Panc1 (cell line): ENCODE results near the gene CFAP45. TPM values are rescaled to one million over a fixed set of nuclear protein-coding genes. Genes with fewer than 3 reads are reported as not detected.

Source experiments
- ATAC-seq: fragments of 200-7000 bp; cut with Tn5 transposase; 2 replicates; pipeline ENCODE4 v1.9.1; 2020; ENCODE audit warnings: mild to moderate bottlenecking, moderate library complexity
- BruUV-seq: library from RNA; stranded (reverse); fragments of 400-500 nt; replicated peaks from 2 replicates; lab custom pipeline; 2021; lab: Mats Ljungman, UMichigan
- CTCF ChIA-PET: fragments of 300-600 bp; sonication (Branson Sonifier 250); formaldehyde crosslinking; loops from one replicate; lab custom pipeline; 2022; ENCODE audit warnings: antibody characterized with exemption; lab: Charles Lee
- POLR2A ChIA-PET: fragments of 300-600 bp; sonication (Branson Sonifier 250); formaldehyde crosslinking; loops from one replicate; lab custom pipeline; 2022; ENCODE audit warnings: antibody characterized with exemption; lab: Charles Lee
- DNase-seq: peaks from one replicate; pipeline ENCODE4 v3.0.0-alpha.2; 2010; ENCODE audit warnings: low read depth, low spot score
- H3K27ac ChIP-seq: 2 replicates; pipeline ENCODE4 v1.5.1; 2011; ENCODE audit warnings: mild to moderate bottlenecking, low read length, inconsistent platforms
- H3K27me3 ChIP-seq: fragments of 200-500 bp; sonication (Bioruptor generic); 2 replicates; pipeline ENCODE4 v1.6.0; 2014; ENCODE audit warnings: low read length, inconsistent platforms; ENCODE audit not compliant: control insufficient read depth, insufficient read depth
- H3K36me3 ChIP-seq: fragments of 200-500 bp; sonication (Bioruptor generic); 2 replicates; pipeline ENCODE4 v1.5.1; 2014; ENCODE audit warnings: inconsistent platforms, mild to moderate bottlenecking, low read length, moderate library complexity; ENCODE audit not compliant: control insufficient read depth, insufficient read depth
- H3K4me1 ChIP-seq: 2 replicates; pipeline ENCODE4 v1.5.1; 2011; ENCODE audit warnings: inconsistent platforms, mild to moderate bottlenecking, low read length, moderate library complexity; ENCODE audit not compliant: control insufficient read depth, insufficient read depth
- H3K4me3 ChIP-seq, 2 experiments: 2 replicates each; pipeline ENCODE4 v1.5.1; 2011 to 2012; ENCODE audit warnings: low read depth in 2 of 2, low read length in 2 of 2, mild to moderate bottlenecking in 2 of 2, inconsistent platforms in 1 of 2, moderate library complexity in 1 of 2
- H3K9me3 ChIP-seq: fragments of 200-500 bp; sonication (Bioruptor generic); 2 replicates; pipeline ENCODE4 v1.5.1; 2014; ENCODE audit warnings: low read depth, mild to moderate bottlenecking, inconsistent platforms, low read length, moderate library complexity; ENCODE audit not compliant: control insufficient read depth, insufficient read depth
- POLR2AphosphoS5 ChIP-seq: IDR thresholded peaks from 2 replicates; pipeline ENCODE4 v1.6.1; 2012; ENCODE audit warnings: mild to moderate bottlenecking, low read depth, low read length, moderate library complexity
- SIN3A ChIP-seq: IDR thresholded peaks from 2 replicates; pipeline ENCODE4 v1.6.1; 2012; ENCODE audit warnings: low read depth, mild to moderate bottlenecking, low read length, moderate library complexity, borderline replicate concordance; ENCODE audit not compliant: insufficient read depth
- TCF7L2 ChIP-seq: IDR thresholded peaks from 2 replicates; pipeline ENCODE4 v1.6.1; 2011; ENCODE audit warnings: mild to moderate bottlenecking, low read depth, low read length, inconsistent platforms
- in situ Hi-C: cut with HindIII; loops from 2 replicates; pipeline ENCODE4 v1.10.0; 2016; ENCODE audit warnings: low sequenced_read_pairs, low pct_unique_long_range_greater_than_20kb
- intact Hi-C: fragments of 100-400 bp; cut with micrococcal nuclease; formaldehyde crosslinking; loops from one replicate; pipeline ENCODE4 v1.10.0; 2022; ENCODE audit not compliant: unreplicated experiment
- total RNA-seq: library from RNA; stranded (reverse); gene quantifications from one replicate; pipeline ENCODE4 v1.2.1, GENCODE V29; 2021; ENCODE audit not compliant: unreplicated experiment
- TF ChIP-seq, protein P1 (sequence below): fragments of 450-650 bp; IDR thresholded peaks from 2 replicates; pipeline ENCODE4 v1.5.1; 2017; ENCODE audit warnings: mild to moderate bottlenecking
- TF ChIP-seq, protein P2 (sequence below), 2 experiments: IDR thresholded peaks; 2 replicates each; pipeline ENCODE4 v1.6.1; 2011 to 2012; ENCODE audit warnings: low read depth in 2 of 2, control low read depth in 1 of 2, low read length in 1 of 2, mild to moderate bottlenecking in 1 of 2, moderate library complexity in 1 of 2; ENCODE audit not compliant: insufficient read depth in 1 of 2

The CFAP45 gene
- total RNA-seq, 1 experiment from 2014 or later: 1.6 TPM

DNA sequence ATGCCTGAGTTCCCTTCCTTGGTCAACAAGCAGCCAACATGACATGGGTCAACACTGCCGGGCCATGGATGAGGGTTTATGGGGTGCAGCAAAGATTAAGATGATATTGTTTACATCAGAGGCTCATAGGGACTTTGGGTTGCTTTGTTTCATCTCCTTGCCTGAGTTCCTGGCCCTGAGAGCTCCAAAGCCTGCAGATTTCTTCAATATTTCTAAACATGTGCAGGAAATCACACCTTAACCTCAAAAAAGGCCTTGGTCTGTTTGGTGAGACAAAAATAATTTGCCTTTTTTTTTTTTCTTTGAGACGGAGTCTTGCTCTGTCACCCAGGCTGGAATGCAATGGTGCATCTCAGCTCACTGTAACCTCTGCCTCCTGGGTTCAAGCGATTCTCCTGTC lies 72.4 kb downstream of the CFAP45 start:
- Histone ChIP-seq H3K4me1 (no peaks in the 10 kb centered on the region), H3K27me3 (peaks cover 3% of the 10 kb centered on the region; the same call in 1 of the 2 replicates), H3K4me3 (no peak overlapping the region), H3K27ac (no peak overlapping the region), H3K36me3 (no peaks in the 10 kb centered on the region), H3K9me3 (no peaks in the 10 kb centered on the region)
- POLR2A ChIA-PET: no interaction called here
- DNase-seq: no peak
- no peak for ATAC-seq
- no peak for TF ChIP-seq TCF7L2
- TF ChIP-seq SIN3A: no peak
- TF ChIP-seq POLR2AphosphoS5: no peak
- TF ChIP-seq, protein P1, sequence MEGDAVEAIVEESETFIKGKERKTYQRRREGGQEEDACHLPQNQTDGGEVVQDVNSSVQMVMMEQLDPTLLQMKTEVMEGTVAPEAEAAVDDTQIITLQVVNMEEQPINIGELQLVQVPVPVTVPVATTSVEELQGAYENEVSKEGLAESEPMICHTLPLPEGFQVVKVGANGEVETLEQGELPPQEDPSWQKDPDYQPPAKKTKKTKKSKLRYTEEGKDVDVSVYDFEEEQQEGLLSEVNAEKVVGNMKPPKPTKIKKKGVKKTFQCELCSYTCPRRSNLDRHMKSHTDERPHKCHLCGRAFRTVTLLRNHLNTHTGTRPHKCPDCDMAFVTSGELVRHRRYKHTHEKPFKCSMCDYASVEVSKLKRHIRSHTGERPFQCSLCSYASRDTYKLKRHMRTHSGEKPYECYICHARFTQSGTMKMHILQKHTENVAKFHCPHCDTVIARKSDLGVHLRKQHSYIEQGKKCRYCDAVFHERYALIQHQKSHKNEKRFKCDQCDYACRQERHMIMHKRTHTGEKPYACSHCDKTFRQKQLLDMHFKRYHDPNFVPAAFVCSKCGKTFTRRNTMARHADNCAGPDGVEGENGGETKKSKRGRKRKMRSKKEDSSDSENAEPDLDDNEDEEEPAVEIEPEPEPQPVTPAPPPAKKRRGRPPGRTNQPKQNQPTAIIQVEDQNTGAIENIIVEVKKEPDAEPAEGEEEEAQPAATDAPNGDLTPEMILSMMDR: no peak
- TF ChIP-seq, protein P2, sequence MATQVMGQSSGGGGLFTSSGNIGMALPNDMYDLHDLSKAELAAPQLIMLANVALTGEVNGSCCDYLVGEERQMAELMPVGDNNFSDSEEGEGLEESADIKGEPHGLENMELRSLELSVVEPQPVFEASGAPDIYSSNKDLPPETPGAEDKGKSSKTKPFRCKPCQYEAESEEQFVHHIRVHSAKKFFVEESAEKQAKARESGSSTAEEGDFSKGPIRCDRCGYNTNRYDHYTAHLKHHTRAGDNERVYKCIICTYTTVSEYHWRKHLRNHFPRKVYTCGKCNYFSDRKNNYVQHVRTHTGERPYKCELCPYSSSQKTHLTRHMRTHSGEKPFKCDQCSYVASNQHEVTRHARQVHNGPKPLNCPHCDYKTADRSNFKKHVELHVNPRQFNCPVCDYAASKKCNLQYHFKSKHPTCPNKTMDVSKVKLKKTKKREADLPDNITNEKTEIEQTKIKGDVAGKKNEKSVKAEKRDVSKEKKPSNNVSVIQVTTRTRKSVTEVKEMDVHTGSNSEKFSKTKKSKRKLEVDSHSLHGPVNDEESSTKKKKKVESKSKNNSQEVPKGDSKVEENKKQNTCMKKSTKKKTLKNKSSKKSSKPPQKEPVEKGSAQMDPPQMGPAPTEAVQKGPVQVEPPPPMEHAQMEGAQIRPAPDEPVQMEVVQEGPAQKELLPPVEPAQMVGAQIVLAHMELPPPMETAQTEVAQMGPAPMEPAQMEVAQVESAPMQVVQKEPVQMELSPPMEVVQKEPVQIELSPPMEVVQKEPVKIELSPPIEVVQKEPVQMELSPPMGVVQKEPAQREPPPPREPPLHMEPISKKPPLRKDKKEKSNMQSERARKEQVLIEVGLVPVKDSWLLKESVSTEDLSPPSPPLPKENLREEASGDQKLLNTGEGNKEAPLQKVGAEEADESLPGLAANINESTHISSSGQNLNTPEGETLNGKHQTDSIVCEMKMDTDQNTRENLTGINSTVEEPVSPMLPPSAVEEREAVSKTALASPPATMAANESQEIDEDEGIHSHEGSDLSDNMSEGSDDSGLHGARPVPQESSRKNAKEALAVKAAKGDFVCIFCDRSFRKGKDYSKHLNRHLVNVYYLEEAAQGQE (IDR thresholded peaks at IDR 0.05; ENCODE audit: insufficient read depth in 1 of 2, low read depth in 2 of 2, low read length in 1 of 2): no peak
- intact Hi-C loops: no loop called here
- BruUV-seq: no TSS peak
- in situ Hi-C loops: no loop called here
- CTCF ChIA-PET: no interaction called here

DNA sequence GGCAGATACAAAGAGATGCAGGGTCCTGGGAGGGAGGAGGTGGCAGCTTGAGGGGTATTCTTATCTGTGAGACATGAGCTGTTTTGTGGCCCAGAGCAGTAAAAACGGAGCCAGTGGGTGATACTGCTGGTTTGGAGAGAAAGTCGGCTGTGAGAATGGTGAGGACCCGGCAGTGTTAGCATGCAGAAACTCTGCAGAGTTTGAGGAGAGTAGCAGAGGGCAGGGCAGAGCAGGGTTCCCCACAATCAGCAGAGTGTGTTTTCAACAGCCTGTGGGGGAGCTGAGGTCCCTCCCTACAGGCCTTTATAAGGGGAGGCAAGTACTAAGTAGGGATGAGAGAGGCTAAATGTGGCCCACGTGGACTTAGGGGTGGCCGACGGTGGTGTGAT lies 72.9 kb downstream of the CFAP45 start:
- ChIA-PET CTCF (no interaction called here), POLR2A (no interaction called here)
- H3K27me3 ChIP-seq: peaks cover 3% of the 10 kb centered on the region; the same call in 1 of the 2 replicates
- no TSS peak for BruUV-seq
- DNase-seq (no peak), ATAC-seq (no peak)
- H3K9me3 ChIP-seq: no peaks in the 10 kb centered on the region
- TF ChIP-seq SIN3A: no peak
- no peak for TF ChIP-seq POLR2AphosphoS5
- TF ChIP-seq, protein P1: no peak
- intact Hi-C loops: no loop called here
- H3K36me3 ChIP-seq: no peaks in the 10 kb centered on the region
- in situ Hi-C loops: no loop called here
- no peak overlapping the region for H3K4me3 ChIP-seq
- H3K4me1 ChIP-seq: no peaks in the 10 kb centered on the region
- no peak overlapping the region for H3K27ac ChIP-seq
